GM18867 (cell line): ENCODE data around the gene NEURL1.

Experiments used
- ATAC-seq: cut with Tn5 transposase; IDR thresholded peaks from one replicate; pipeline ENCODE4 v1.9.1; 2021; ENCODE audit warnings: mild to moderate bottlenecking, moderate library complexity; ENCODE audit not compliant: unreplicated experiment

The NEURL1 gene

DNA sequence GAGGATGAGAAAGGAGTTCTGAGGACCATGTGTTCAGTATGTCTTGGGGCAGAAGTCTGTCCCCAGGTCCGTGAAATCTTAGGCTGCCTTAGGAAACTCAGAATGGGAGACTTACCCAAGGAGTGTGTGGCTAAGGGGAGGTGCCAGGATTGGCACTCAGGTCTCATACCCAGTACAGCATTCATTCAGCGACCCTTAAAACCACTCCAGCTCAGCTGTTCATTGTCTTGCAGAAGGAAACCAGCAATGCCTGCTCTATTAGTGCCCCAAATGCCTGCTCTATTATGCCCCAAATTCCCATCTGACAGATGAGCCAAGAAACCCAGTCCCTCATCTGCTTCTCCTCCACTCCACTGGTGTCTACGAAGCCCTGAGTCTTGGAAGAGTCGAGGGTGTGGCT is 147.8 kb downstream of the NEURL1 start:
- no peak for ATAC-seq
